Measurements from ENCODE around the gene CRCP. TPM values are rescaled to one million over a fixed set of nuclear protein-coding genes. Genes with fewer than 3 reads are reported as not detected.

Gene CRCP
- total and polyA plus RNA-seq, 2 experiments from 2014 or later: 36.1 to 43.4 TPM

- Mint-ChIP-seq H3K4me3 (peak overlapping the region; percentile 82), H3K4me1 (peaks cover 4% of the 10 kb centered on the region; the same call in 2 of the 3 replicates), H3K27ac (peak overlapping the region; percentile 15; the same call in 1 of the 2 replicates), H3K36me3 (ENCODE audit: low read depth) (no peaks in the 10 kb centered on the region), H3K27me3 (ENCODE audit: insufficient read depth, low read depth, poor library complexity) (peaks cover 8% of the 10 kb centered on the region), H3K9me3 (no peaks in the 10 kb centered on the region)
- Histone ChIP-seq H3K4me3 (peak overlapping the region; percentile 94), H3K27ac (ENCODE audit: low read depth) (no peak overlapping the region), H3F3A (replicated peaks; ENCODE audit: low read depth) (no peaks in the 10 kb centered on the region), H3K27me3 (ENCODE audit: insufficient read depth) (no peaks in the 10 kb centered on the region), H4K20me1 (replicated peaks; ENCODE audit: insufficient read depth) (no peaks in the 10 kb centered on the region), H2AFZ (peak overlapping the region; percentile 91; the same call in 1 of the 2 replicates), H3K4me1 (ENCODE audit: insufficient read depth) (no peaks in the 10 kb centered on the region; the same call in 1 of the 2 replicates), H3K36me3 (ENCODE audit: insufficient read depth) (no peaks in the 10 kb centered on the region), H3K4me2 (peak overlapping the region; percentile 98), H3K79me2 (replicated peaks; ENCODE audit: insufficient read depth) (peaks cover 8% of the 10 kb centered on the region; the same call in 1 of the 2 replicates), H3K9me2 (ENCODE audit: insufficient read depth) (no peaks in the 10 kb centered on the region)
- DNase-seq (ENCODE audit: low spot score): no peak
- ATAC-seq: no peak
- TF ChIP-seq NANOG (IDR thresholded peaks at IDR 0.05; ENCODE audit: borderline replicate concordance) (no peak), ZNF114 (CRISPR knock-in tag; IDR thresholded peaks at IDR 0.05) (no peak), ZNF331 (CRISPR knock-in tag; IDR thresholded peaks at IDR 0.05; ENCODE audit: low read depth) (no peak), CTCF (conservative IDR thresholded peaks at IDR 0.05; ENCODE audit: low read depth in 2 of 2) (no peak), EZH2 (IDR thresholded peaks at IDR 0.05; ENCODE audit: low read depth, unreplicated experiment) (no peak)
These were observed 38.0 kb upstream of the CRCP start for GRCh38 chr7:66076462-66077329.

- H3K9me2 ChIP-seq (ENCODE audit: insufficient read depth): no peaks in the 10 kb centered on the region
- no peaks in the 10 kb centered on the region for H3K9me3 Mint-ChIP-seq
- H2AFZ ChIP-seq: no peak overlapping the region
- H3K36me3 ChIP-seq (ENCODE audit: insufficient read depth): no peaks in the 10 kb centered on the region
- H3K4me2 ChIP-seq: no peak overlapping the region
- H3K27ac Mint-ChIP-seq: no peak overlapping the region
- peaks cover 8% of the 10 kb centered on the region for H3K27me3 Mint-ChIP-seq (ENCODE audit: insufficient read depth, low read depth, poor library complexity)
- H3K79me2 ChIP-seq (replicated peaks; ENCODE audit: insufficient read depth): peaks cover 8% of the 10 kb centered on the region; the same call in 1 of the 2 replicates
- ATAC-seq (no peak), DNase-seq (ENCODE audit: low spot score) (no peak)
- H3K4me1 Mint-ChIP-seq: peaks cover 4% of the 10 kb centered on the region; the same call in 2 of the 3 replicates
- no peak for TF ChIP-seq JUNB (IDR thresholded peaks at IDR 0.05; ENCODE audit: unreplicated experiment)
- TF ChIP-seq ETS1 (IDR thresholded peaks at IDR 0.05): no peak
- TF ChIP-seq NANOG (IDR thresholded peaks at IDR 0.05; ENCODE audit: borderline replicate concordance): no peak
- TF ChIP-seq CTCF (conservative IDR thresholded peaks at IDR 0.05; ENCODE audit: low read depth in 2 of 2): no peak
- TF ChIP-seq EZH2phosphoT487 (IDR thresholded peaks at IDR 0.05; ENCODE audit: unreplicated experiment): no peak
- no peak for TF ChIP-seq ZNF331 (CRISPR knock-in tag; IDR thresholded peaks at IDR 0.05; ENCODE audit: low read depth)
- no peak for TF ChIP-seq EZH2 (IDR thresholded peaks at IDR 0.05; ENCODE audit: low read depth, unreplicated experiment)
- H3K4me3 ChIP-seq: no peak overlapping the region
- H3F3A ChIP-seq (replicated peaks; ENCODE audit: low read depth): no peaks in the 10 kb centered on the region
- H4K20me1 ChIP-seq (replicated peaks; ENCODE audit: insufficient read depth): no peaks in the 10 kb centered on the region
- H3K27ac ChIP-seq (ENCODE audit: low read depth): no peak overlapping the region
- peak overlapping the region; percentile 47; the same call in 1 of the 3 replicates for H3K4me3 Mint-ChIP-seq
- H3K27me3 ChIP-seq (ENCODE audit: insufficient read depth): no peaks in the 10 kb centered on the region
- H3K4me1 ChIP-seq (ENCODE audit: insufficient read depth): no peaks in the 10 kb centered on the region; the same call in 1 of the 2 replicates
- peaks cover 11% of the 10 kb centered on the region for H3K36me3 Mint-ChIP-seq (ENCODE audit: low read depth)
These were observed 36.6 kb upstream of the CRCP start for GRCh38 chr7:66078067-66078466.
